Left colon (tissue), 2 donors: ENCODE data around the gene NPIPB2. TPM values are rescaled to one million over a fixed set of nuclear protein-coding genes. Genes with fewer than 3 reads are reported as not detected.

ENCODE experiments used
- total RNA-seq, 2 donors: library from RNA; stranded (reverse); fragmentation: NEBNext Ultra II Directional; extraction: Animal tissue kit (Norgen Biotek cat#: 25700); gene quantifications; one replicate each; pipeline ENCODE4 v1.2.1, GENCODE V29; 2021
- donor health status: DM: no; HTN: no; CAD: no.
- donor health status: DM: yes; HTN: yes; CAD: no.

NPIPB2 gene
- total RNA-seq, 2 donors from 2014 or later: 13.0 to 15.1 TPM

Other genes starting within 250 kb of the NPIPB2 start
- gene TXNDC11, start 199.2 kb downstream of the NPIPB2 start, total RNA-seq: 10 to 100 TPM; 67.4 TPM
- gene ZC3H7A, start 144.8 kb downstream of the NPIPB2 start, total RNA-seq: 10 to 100 TPM; 34.4 to 43.7 TPM
- 10 to 100 TPM; 82.8 to 91.6 TPM for gene RSL1D1, start 90.5 kb downstream of the NPIPB2 start, total RNA-seq
- 100 to 1,000 TPM; 105 to 121 TPM for gene GSPT1, start 26.1 kb downstream of the NPIPB2 start, total RNA-seq
- gene TNFRSF17, start 23.2 kb upstream of the NPIPB2 start, total RNA-seq: 1 to 10 TPM in 1 of 2 donors, under 1 TPM in 1; 0.70 to 5.0 TPM
- 10 to 100 TPM; 19.1 to 20.3 TPM for gene SNX29, start 34.7 kb upstream of the NPIPB2 start, total RNA-seq